OCI-LY7 (cell line): ENCODE measurements around the gene C19orf85. TPM values are rescaled to one million over a fixed set of nuclear protein-coding genes. Genes with fewer than 3 reads are reported as not detected.

Source experiments
- BruUV-seq: library from RNA; stranded (reverse); fragments of 400-500 nt; replicated peaks from 2 replicates; lab custom pipeline; 2021; lab: Mats Ljungman, UMichigan
- CTCF ChIA-PET: fragments of 300-600 bp; sonication (Branson Sonifier 250); formaldehyde crosslinking; loops from one replicate; lab custom pipeline; 2022; ENCODE audit warnings: antibody characterized with exemption; ENCODE audit not compliant: unreplicated experiment; lab: Charles Lee
- POLR2A ChIA-PET: fragments of 300-600 bp; sonication (Branson Sonifier 250); formaldehyde crosslinking; loops from one replicate; lab custom pipeline; 2022; ENCODE audit warnings: antibody characterized with exemption; lab: Charles Lee
- DNase-seq: peaks from one replicate; pipeline ENCODE4 v3.0.0-alpha.2; 2015; ENCODE audit warnings: low spot score
- H2AFZ ChIP-seq: fragments of 200-600 bp; sonication (generic), shearing (Covaris generic); 2 replicates; pipeline ENCODE4 v1.6.1; 2014; ENCODE audit warnings: mild to moderate bottlenecking, antibody characterized with exemption, low read length, moderate library complexity
- H3K27ac ChIP-seq: fragments of 200-600 bp; sonication (generic); 2 replicates; pipeline ENCODE4 v1.5.1; 2014; ENCODE audit warnings: mixed run types, low read depth, mild to moderate bottlenecking, moderate library complexity, low read length, inconsistent platforms; ENCODE audit not compliant: poor library complexity, severe bottlenecking
- H3K36me3 ChIP-seq: fragments of 200-600 bp; sonication (generic); 2 replicates; pipeline ENCODE4 v1.6.1; 2014; ENCODE audit warnings: mild to moderate bottlenecking, antibody characterized with exemption, low read length, moderate library complexity, mixed read lengths; ENCODE audit not compliant: insufficient read depth
- H3K4me1 ChIP-seq: fragments of 200-600 bp; sonication (generic); 2 replicates; pipeline ENCODE4 v1.5.1; 2014; ENCODE audit warnings: mild to moderate bottlenecking, low read length; ENCODE audit not compliant: insufficient read depth, poor library complexity, severe bottlenecking
- H3K4me2 ChIP-seq: fragments of 200-600 bp; sonication (generic); 2 replicates; pipeline ENCODE4 v1.6.1; 2014; ENCODE audit warnings: mild to moderate bottlenecking, low read length
- H3K4me3 ChIP-seq: fragments of 200-600 bp; sonication (generic); 2 replicates; pipeline ENCODE4 v1.5.1; 2014; ENCODE audit warnings: mild to moderate bottlenecking, low read depth, low read length; ENCODE audit not compliant: poor library complexity, severe bottlenecking
- H3K79me2 ChIP-seq: fragments of 200-600 bp; sonication (generic); 2 replicates; pipeline ENCODE4 v1.6.1; 2016; ENCODE audit warnings: low read depth, mild to moderate bottlenecking, low read length, moderate library complexity, mixed read lengths; ENCODE audit not compliant: insufficient read depth
- H3K9me2 ChIP-seq: fragments of 200-600 bp; sonication (generic); 2 replicates; pipeline ENCODE4 v1.6.1; 2016; ENCODE audit warnings: mild to moderate bottlenecking, low read length, mixed read lengths; ENCODE audit not compliant: insufficient read depth
- H3K9me3 ChIP-seq: fragments of 200-600 bp; sonication (generic); 2 replicates; pipeline ENCODE4 v1.6.1; 2014; ENCODE audit warnings: mild to moderate bottlenecking, mixed run types, low read length, mixed read lengths
- H4K20me1 ChIP-seq: fragments of 200-600 bp; sonication (generic); 2 replicates; pipeline ENCODE4 v1.6.1; 2014; ENCODE audit warnings: mild to moderate bottlenecking, antibody characterized with exemption, low read length, moderate library complexity, mixed read lengths; ENCODE audit not compliant: insufficient read depth
- CTCF ChIP-seq: fragments of 200-600 bp; sonication (generic); conservative IDR thresholded peaks from 2 replicates; pipeline ENCODE4 v1.5.1; 2014; ENCODE audit warnings: mild to moderate bottlenecking, antibody characterized with exemption, low read length, moderate library complexity, mixed read lengths
- EZH2phosphoT487 ChIP-seq: fragments of 200-600 bp; sonication (generic); IDR thresholded peaks from 2 replicates; pipeline ENCODE4 v1.6.1; 2018; ENCODE audit warnings: low read depth, borderline replicate concordance, mild to moderate bottlenecking, mixed run types, antibody characterized with exemption, low read length, moderate library complexity, mixed read lengths
- intact Hi-C: fragments of 100-400 bp; cut with micrococcal nuclease; formaldehyde crosslinking; loops from one replicate; pipeline ENCODE4 v1.10.0; 2022; ENCODE audit not compliant: unreplicated experiment
- total RNA-seq, 2 experiments: library from RNA; depleted of rRNA in 1 of 2; stranded (reverse); fragments of >200 nt in 1 of 2; shearing (Covaris generic) in 1 of 2; gene quantifications; 2 replicates each; pipeline ENCODE4 v1.2.3, GENCODE V29; 2014 to 2022

C19orf85 gene
- total RNA-seq, 2 experiments from 2014 or later, result not detected

GRCh38 chr19:55504252-55504603 lies 39.7 kb upstream of the C19orf85 start:
- peaks cover 8% of the 10 kb centered on the region for H3K4me1 ChIP-seq
- H3K79me2 ChIP-seq, result no peaks in the 10 kb centered on the region
- no TSS peak for BruUV-seq
- H3K27ac ChIP-seq, result no peak overlapping the region
- H2AFZ ChIP-seq, result peak overlapping the region; percentile 93; the same call in 1 of the 2 replicates
- H3K4me3 ChIP-seq, result no peak overlapping the region
- ChIA-PET POLR2A (interaction anchor here (0.6 to 1.4 kb wide), 6 partner anchors 10 to 253 kb away, joined by 3 to 4 read pairs (median 3); partner anchors contain the start of genes ZNF628 and ZNF784), CTCF (interaction anchor here (0.8 to 1.9 kb wide), 4 partner anchors 11 to 43 kb away, joined by 3 to 10 read pairs (median 4); partner anchors contain the start of genes ISOC2 and ZNF628)
- peak overlapping the region; percentile 57; the same call in 1 of the 2 replicates for H3K4me2 ChIP-seq
- DNase-seq, result no peak
- intact Hi-C loops, result loop anchor here (1.0 kb wide), 1 partner anchor 36 kb away; no protein-coding TSS in a partner anchor
- no peaks in the 10 kb centered on the region for H4K20me1 ChIP-seq
- no peaks in the 10 kb centered on the region for H3K9me2 ChIP-seq
- no peaks in the 10 kb centered on the region for H3K9me3 ChIP-seq
- no peak; the same call in 1 of the 2 replicates for TF ChIP-seq CTCF
- no peak for TF ChIP-seq EZH2phosphoT487
- H3K36me3 ChIP-seq, result no peaks in the 10 kb centered on the region

GRCh38 chr19:55503502-55504251 lies 39.1 kb upstream of the C19orf85 start:
- intact Hi-C loops, result loop anchor here (1.0 kb wide), 1 partner anchor 35 kb away; no protein-coding TSS in a partner anchor
- Histone ChIP-seq H3K4me2 (peak overlapping the region; percentile 57; the same call in 1 of the 2 replicates), H3K4me1 (peaks cover 8% of the 10 kb centered on the region), H3K79me2 (no peaks in the 10 kb centered on the region), H3K4me3 (peak overlapping the region; percentile 63), H2AFZ (peak overlapping the region; percentile 93), H3K9me2 (no peaks in the 10 kb centered on the region), H4K20me1 (no peaks in the 10 kb centered on the region), H3K27ac (peak overlapping the region; percentile 56), H3K36me3 (no peaks in the 10 kb centered on the region), H3K9me3 (no peaks in the 10 kb centered on the region)
- POLR2A ChIA-PET, result interaction anchor here (0.6 to 1.4 kb wide), 6 partner anchors 11 to 253 kb away, joined by 3 to 4 read pairs (median 3); partner anchors contain the start of genes ZNF628 and ZNF784
- CTCF ChIA-PET, result interaction anchor here (0.6 to 1.9 kb wide), 6 partner anchors 11 to 126 kb away, joined by 3 to 10 read pairs (median 4); partner anchors contain the start of genes ISOC2 and ZNF628
- BruUV-seq, result no TSS peak
- peak; percentile 96 for DNase-seq
- TF ChIP-seq CTCF, result peak; percentile 98
- no peak for TF ChIP-seq EZH2phosphoT487
